ENCODE results near the gene SDK2.
A peak's percentile ranks its signal among the peaks of the same experiment; 100 is the strongest.

The SDK2 gene

DNA sequence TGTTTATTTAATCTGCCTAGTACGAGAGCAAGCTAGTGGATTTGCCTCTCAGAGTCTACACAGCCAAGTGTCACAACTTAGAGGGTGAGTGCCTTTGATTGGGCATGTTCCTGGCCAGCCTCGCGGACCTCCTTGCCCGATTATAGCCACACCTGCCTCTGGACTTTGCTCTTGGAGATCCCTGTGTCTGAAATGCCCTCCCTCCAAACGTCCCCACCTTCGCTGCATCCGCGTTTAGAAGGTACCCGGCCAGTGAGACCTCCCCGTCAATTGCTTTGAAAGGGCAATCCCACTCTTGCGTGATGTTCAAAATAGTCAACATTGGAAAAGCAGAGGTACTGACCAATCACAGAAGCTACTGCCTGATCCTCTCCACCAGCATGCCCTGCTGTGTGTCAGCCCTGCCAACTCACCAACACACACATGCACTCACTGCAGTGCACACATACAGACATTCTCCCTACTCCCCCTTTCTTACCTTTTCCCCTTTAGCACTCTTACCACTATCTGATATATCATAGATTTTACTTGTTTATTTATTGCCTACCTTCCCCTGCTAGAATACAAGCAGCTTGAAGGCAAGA is 6.5 kb upstream of the SDK2 start:
- no peak for DNase-seq

DNA sequence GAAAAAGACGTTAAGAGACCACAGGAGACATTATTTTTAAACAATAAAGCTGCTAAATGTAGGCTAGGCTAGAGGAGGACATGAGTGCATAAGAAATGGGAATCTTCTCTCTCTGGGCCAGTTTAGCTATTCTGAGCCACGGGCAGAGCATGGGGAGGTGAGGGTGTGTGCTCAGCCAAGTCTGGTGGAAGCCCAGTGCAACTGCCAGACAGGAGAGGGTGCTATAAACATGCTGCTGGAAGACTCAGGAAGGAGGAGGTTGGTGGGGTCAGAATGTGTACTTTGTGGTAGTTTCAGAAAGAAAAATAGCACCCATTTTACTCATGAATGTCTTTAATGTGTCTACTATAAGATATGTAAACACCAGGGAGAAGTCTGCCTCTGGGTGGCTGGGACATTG is 5.9 kb upstream of the SDK2 start:
- DNase-seq: no peak

DNA sequence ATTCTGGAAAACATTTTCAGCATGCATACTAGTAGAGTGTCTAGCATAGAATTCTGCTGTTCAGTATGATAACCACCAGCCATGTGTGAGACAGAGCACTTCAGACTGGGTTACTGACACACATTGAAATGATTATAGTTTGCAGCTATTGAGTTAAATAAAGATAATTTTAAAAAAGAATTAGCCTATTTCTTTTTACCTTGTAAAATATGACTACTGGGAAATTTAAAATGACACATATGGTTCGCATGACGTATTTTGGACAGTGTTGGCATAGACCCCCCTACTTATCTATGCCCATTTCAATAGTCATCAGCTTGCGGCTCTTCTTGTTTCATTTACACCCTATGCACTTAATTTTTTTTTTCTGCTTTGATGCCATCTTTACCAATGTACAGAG is 4.7 kb upstream of the SDK2 start:
- no peak for DNase-seq

DNA sequence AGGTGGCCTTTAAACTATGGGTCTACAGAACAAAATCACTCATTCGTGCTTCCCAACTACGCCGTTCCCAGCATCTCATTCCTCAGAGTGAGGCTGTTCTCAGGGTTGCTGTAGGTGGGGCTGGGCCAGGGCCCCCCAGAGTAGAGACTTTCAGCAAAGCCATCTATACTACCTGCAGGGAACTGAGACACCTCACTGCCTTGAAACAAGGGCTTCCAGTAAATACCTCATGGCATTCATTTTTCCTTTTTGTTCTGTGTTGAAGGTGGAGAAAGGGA is 4.2 kb upstream of the SDK2 start:
- no peak for DNase-seq

DNA sequence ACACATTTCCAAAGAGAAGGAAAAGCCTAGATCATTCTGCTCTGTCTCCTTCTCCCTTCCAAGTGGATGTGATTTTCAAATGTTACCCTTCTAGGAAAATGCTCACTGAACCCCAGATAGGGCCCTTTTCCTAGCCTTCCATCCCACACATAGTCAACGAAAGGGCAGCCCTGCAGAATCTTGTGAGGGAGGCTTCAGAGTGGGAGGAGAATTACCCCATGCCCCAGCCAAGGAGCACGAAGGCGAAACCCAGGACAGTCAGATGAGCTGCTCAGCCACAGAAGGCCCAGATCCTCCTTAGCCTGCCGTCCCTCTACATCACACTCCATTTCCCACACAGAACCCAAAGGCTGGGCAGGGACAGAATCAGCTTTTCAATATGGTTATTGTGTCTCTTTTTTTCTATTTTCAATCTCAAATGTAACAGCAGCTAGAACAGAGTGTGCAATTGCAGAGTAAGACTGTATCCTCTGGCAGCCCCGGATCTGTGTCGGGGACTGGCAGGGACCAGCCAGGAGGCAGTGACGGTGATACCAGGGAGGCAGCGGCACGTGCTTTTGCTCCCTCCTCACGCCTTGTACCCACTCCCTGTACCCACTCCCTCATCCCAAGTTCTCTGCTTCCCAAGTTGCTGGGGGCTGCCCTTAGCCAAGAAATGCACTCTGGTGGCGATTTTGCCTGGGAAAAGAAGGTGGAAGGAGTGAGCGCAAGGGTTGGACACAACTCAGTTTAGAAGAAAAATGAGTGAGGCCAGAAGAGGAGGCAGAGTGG is 3.7 kb upstream of the SDK2 start:
- DNase-seq: no peak

DNA sequence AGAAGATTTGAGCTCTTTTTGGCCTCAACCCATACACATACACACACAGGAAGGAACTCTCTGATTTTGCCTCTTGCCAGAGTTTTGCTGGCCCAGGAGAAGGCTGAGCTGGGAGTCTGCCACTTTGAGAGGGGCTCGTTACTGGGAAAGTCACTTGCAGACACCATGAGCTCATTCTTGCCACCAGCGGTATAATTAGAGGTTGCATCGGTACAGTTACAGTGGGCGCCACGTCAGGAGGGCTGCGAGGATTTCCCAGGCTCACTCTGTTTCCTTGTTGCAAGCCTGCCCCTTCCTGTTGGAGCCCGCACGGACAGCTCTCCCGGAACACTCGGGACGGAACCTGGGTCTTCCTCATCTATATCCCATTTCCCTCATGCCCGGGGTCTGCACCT is 3.1 kb upstream of the SDK2 start:
- DNase-seq: no peak

DNA sequence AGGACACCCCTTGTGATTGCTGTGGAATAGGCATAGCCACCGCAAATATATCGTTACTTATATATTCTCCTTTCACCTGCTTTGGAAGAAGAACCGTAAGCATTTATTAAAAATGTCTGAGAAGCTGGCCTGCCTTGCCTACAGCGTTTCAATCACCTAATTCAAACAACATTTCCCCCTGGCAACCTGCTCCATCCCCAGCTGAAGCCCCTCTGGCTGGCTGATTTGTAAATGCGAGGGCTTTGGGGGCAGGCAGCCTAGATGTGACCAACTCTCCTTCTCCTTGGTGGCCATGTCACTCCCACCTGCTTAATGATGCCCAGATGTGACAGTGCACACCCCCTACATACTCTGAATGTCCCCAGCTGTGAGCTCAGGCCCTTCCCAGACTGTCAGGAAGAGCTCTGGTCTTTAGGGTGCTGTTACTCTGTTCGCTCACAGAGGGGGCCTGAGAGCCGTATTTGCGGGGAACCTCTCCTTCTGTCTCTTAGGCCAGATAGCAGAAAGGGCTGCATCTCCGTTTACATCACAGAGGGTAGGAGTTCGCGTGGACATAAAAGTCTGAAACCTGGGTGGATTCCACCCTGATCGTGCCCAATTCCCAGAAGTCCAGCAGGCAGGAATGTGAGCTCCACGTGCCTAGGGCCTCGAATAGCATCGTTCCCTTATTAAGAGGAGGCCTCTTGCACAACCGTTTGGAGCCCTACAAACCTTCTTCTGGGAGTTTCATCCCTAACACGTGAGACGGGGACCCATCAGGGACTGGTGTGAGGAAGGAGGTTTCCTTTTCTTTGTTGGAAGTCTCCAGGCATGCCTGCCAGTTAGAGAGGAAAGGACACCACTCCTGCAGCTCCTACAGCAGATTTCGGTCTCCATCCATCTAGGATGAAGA is 2.4 kb upstream of the SDK2 start:
- DNase-seq: no peak

DNA sequence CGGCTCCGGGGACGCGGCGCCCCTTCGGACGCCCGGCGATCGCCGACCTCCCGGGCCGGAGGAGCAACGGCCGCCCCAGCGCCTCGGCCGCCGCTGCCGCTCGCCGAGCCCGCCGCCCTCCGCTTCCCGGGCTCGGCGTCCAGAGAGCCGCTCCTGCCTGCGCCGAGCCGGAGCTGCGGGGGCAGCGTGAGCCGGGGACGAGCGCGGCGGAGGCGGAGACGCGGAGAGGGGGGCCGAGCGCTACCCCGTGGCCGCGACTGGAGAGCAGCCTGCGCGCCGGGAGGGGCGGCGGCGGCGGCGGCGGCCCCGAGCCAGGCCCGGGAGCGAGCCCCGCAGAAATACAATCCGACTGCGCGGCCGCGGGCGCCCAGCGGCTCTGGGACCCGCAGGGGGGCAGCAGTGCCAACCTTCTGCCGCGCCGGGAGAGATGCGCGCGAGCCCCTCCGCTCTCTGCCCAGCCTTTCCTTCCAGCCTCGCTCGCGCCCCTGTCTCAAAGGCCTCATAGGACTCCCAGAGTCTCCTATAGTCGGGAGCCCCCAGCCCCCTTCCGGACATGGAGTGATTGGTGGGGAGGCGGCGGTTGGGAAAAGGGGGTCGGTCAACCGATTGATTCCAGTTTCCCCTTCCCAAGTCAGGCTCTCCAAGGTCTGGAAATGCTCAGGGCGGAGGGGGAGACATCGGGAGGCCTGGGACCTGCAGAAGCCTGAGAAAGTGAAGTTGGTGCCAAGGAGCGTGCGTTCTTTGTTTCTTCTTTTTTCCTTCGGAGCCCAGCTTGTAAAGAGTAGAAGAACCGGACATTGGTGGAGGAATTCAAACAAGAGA is 1.0 kb upstream of the SDK2 start:
- DNase-seq: peak; percentile 15

DNA sequence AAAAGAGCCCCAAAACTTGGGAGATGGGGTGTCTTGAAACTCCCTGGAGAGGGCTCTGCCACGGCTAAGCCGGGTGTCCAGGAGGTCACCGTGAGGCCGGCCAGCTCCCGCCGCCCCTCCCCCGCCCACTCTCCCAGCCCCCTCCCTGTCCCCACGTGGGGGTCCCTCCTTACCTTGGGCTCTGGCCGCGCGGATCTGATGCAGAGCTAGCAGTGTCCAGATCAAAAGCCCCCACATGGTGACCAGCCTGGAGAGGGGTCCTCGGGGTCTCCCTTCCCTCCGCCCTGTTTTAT is 447 bp downstream of the SDK2 start:
- no peak for DNase-seq

DNA sequence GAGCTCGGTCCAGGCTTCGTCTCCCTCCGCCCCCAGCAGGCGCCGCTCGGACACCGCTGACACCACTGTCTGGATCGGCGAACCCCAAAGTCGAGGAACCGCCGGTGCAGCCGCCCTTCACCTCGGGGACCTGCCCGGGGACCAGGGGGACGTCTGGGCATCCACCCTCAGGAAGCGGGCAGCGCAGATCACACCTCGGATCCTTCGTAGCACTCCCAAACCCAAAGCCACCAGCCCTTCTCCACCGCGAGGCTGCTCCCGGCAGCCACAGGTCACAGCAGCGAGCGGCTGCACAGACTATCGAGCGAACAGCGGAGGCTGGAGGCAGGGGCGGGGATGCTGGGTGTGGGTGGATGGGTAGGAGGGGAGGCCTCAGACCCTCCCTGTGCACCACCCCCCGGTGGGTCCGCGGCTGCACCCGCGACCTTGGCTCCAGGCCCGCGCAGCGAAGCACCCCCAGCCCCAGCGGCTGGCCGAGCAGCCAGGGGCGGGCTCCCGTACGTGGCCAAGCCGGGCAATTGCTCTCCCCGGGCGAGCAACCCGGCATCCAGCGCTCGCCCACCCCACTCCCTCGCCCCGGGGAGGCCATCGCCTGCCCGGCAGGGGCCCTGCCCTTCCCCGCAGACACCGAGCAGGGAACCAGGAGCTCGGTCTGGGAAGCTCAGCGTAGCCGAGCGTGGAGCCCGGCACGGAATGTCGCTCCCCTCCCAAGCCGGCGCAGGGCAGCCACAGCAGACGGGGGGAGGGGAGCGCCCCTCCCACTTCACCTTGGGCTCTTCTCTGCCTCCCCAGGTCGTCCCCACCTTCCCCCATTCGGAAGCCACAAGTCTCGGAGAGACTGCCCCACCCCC is 1.0 kb downstream of the SDK2 start:
- peak; percentile 22 for DNase-seq

DNA sequence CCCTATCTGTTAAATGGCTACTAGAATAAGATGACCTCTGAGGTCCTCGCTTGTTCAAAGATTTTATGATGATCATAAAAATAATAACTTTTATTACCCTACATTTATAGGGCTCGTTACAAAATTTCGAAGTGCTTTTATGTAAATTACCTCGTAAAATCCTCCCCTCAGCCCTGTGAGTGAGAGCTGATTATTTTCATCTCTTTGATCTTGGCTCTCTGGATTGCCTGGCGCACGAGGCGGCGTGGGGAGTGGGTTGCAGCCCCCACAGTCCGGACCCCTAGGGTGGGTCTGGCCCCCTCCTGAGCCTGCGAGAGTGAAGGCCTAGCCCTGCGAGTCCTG is 1.6 kb downstream of the SDK2 start:
- no peak for DNase-seq

DNA sequence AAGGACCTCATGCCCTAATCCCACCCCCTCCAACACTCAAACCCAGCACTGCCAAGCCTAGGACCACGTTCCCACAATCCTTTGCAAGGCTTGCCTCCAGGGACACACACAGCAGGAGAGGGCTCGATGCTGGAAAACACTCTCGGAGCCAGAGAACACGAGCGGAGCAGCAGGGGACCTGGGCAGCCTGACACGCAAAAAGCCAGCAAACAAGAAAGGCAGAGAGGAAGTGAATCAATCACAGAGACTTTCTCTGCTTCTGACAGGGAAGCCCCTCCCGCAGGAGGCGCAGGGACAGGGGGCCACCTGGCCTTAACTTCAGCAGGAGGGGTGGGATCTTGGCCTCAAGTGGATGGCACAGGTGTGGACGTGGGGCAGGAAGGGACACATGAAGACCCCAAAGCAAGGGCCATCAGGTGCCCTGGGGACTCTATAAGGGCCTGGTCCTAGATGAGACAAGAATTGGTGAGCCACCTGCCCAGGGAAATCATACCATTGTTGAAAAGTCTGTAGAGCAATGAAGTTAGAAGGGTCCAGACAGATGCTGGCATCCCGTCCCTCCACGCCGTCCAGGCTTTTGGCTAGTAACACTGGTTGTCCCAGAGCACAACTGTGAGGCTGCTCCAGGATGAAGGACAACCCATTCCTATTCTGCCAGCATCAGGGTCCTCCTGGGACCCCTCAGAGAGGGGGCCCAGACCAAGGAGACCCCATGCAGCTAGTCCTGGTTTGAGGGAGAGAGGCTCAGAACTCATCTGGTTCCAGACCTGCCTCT is 2.2 kb downstream of the SDK2 start:
- no peak for DNase-seq

DNA sequence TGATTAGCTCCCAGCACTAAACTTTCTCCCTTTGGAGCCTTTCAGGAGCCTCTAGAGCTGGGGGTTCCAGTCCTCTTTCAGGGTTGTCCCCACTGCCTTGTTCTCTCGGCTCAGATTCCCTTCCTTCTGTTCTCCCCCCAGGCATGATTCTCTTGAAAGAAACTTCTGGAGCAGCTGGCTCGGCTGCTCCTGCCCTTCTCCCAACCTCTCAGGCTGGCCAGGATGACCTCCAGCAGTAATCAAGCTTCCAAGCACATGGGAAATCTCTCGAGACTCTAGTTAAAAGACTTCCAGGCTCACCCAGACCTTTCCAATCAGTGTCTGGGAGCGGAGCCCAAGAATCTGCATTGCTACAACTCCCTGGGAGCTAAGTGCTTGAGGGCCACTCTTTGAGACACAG is 3.6 kb downstream of the SDK2 start:
- no peak for DNase-seq

DNA sequence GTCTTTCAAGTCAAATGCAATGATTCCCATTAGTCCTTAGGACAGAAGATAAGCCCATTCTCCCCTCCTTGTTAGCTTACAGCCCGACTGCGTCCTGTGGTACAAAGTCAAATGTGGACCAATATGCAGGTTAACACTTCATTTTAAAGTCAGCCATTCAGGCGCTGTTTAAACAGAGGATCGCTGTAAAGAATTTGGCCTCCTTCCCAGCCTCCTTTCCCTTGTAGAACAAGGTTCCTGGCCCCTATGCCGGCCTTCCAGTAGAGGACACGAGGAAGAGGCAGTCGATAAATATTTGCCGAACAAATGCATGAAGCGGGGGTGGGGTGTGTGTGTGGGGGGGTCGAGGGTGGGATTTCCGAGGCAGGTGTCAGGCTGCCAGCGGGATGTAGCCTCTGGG is 4.3 kb downstream of the SDK2 start:
- no peak for DNase-seq

DNA sequence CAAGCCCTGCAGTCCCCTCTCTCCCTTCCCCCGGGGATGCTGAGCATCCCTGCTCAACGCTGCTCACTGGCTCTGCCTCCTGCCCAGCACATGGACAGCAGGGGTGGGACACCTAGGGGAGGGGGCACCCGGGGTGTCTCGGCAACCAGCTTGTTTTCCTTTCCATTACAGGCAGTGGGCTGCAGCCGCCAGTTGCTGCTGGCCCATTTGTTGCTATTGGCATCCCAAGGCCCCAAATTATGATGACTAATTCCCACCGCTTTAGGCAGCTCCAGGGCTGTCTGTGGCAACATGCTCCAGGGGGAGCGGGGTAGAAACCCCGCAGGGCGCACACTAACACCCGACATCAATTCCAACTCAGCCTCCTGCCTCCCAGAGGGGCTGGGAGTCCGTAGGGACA is 4.9 kb downstream of the SDK2 start:
- no peak for DNase-seq

DNA sequence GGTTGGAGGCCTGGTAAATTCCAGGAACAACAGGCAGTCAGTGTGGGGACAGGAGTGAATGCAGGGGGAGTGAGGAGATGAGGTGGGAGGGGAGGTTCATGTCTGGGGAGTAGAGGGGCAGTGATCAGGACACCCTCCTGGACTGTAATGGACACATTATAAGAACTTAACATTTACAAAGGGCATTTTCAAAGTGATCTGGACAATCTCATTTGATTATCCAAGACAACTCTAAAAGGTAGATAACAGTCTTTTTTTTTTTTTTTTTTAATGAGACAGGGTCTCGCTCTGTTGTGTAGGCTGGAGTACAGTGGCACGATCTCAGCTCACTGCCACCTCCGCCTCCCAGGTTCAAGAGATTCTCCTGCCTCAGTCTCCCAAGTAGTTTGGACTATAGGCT is 5.7 kb downstream of the SDK2 start:
- no peak for DNase-seq

DNA sequence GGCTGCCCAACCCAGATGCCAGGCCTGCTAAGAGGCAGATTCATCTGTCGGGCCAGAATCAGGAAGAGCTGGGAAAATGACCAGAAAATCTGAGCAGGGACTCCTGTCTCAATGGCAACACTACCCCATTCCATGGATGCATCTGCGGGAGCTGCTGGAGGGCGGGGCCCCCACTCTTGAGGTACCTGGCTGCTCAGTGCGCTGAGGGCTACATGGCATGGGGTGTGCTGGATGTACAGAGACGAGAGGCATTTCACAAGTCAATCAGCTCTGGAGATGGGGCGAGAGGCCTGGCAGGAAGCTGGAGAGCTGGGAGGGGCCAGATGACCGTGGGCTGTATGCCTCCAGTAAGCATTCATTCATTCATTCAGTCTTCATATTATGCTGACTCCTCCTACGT is 6.4 kb downstream of the SDK2 start:
- DNase-seq: no peak

DNA sequence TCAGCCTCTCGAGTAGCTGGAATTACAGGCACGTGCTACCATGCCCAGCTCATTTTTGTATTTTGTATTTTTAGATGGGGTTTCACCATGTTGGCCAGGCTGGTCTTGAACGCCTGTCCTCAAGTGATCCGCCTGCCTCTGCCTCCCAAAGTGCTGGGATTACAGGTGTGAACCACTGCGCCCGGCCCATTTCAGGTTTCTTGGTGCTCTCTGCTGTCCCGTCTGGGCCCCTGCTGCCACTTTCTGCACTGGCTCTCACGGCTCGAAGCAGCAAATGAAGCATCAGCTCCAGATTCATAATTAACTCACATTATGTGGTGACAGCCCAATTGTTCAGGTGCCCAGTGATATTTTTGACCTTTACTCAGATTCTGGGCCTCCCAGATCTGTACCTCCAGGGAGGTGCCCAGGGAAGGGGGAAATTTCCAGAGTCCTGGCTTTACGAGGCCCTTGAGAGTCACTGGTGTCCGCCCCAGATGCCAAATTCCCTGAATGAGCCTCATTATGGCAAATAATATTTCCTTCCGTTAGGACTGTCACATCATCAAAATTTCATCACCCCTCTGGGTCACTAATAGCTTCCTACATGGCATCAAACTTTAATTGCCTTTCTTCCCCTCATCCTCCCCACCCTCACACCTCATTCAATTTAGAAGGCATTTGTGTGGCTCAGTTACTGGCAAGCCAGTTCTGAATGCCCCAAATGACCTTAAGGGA is 9.0 kb downstream of the SDK2 start:
- no peak for DNase-seq

DNA sequence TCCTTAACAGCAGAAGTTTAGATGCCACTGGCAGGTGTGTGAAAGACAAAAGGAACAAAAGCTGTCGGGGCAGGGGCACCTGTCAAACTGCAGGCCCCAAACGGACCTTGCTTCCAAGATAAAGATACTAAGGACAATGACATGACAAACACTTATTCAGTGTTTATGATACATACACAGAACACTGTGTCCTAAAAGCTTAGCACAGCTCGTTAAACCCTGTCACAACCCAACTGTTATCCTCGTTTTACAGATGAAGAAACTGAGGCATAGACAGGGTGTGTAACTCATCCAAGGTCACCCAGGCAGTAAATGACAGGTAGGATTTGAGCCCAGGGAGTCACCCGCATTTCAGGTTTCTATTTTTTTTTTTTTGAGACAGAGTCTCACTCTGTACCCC is 9.6 kb downstream of the SDK2 start:
- DNase-seq: no peak

DNA sequence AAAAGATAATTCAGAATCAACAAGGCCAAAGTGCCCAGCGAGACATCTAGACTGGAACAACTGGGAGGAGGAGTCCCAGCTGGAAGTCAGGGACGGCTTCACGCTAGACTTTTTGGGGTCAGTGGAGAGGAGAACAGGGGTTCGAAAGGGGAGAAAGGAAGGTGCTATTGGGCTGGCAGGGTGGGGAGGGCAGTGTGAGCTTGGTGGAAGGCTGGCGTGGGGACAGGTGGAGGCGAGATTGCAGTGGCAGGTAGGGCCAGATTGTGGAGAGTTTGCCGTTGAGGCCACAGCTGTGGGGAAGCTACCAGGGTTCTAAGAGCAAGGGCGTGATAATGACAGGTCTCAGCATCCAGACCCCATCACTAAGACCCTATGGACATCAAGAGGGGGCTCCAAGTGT is 10.5 kb downstream of the SDK2 start:
- no peak for DNase-seq

DNA sequence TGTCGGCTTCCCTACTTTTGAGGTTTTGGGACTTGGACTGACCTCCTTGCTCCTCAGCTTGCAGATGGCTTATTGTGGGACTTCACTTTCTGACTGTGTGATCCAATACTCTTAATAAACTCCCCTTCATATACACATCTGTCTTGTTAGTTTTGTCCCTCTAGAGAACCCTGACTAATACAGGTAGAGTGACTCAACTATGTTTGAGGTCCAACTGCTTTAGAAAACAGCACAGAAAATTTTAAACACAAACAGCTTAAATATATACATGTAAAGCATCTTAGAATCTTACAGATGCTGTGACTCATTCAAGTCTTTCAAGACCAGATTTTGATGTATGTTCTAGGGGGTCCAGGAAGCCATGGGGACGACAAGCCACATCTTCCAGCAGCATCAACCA is 11.7 kb downstream of the SDK2 start:
- no peak for DNase-seq
